Measurements from ENCODE around the gene CITED2. TPM values are rescaled to one million over a fixed set of nuclear protein-coding genes. Genes with fewer than 3 reads are reported as not detected.

The CITED2 gene
- total and polyA plus RNA-seq, 4 donors: 38.1 to 152 (median 96.0) TPM

DNA sequence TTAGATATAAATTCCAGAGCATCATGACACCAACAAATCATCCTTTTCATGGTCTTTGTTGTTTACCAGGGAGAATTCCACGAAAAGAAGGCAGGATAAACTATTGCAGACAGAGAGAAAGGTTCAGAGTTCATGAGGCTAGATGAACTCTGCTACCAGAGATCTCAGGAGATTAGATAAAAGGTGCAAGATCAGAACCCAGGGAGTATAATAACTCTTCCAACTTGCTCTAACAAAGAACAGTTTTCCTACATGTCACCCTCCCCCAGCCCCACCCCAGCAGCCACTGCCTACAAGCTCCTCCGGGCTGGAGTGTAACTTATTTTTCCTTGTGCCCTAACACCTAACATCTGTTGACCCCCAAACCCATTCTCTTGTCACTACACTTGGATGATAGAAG lies 13.9 kb upstream of the CITED2 start:
- Histone ChIP-seq H3K27me3 (ENCODE audit: control insufficient read depth, insufficient read depth, low read length) (no peaks in the 10 kb centered on the region), H3K4me3 (ENCODE audit: low read depth, low read length) (no peak overlapping the region), H3K4me1 (ENCODE audit: control insufficient read depth, insufficient read depth, low read length) (no peaks in the 10 kb centered on the region), H3K36me3 (ENCODE audit: control insufficient read depth, insufficient read depth, low read length) (no peaks in the 10 kb centered on the region), H3K9me3 (ENCODE audit: control insufficient read depth, insufficient read depth, low read length) (no peaks in the 10 kb centered on the region), H3K27ac (ENCODE audit: low read depth, low read length) (no peak overlapping the region)
- WGBS (ENCODE audit: insufficient coverage): no CpG with 5 or more reads among the region's 2 CpGs
- no peak for DNase-seq (ENCODE audit: low read depth in 4 of 6, low spot score in 6 of 6)

DNA sequence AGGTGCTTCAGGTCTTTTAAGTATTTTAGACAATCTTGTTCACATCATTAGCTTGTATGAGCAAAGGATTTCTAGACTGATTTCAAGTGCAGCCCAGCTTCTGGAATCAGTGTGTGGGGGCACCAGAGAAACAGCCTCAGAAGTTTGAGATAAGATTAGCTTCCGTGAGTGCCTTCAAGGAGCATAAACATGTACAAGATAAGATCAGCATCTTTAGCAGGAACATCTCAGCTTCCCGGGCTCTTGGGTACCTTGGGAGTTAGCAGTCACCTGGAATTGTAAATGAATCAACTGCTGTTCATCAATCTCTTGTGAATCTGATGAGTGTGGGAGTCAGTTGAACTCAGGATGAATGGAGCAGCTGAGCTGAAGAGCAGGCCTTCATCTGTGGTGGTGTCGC lies 12.0 kb upstream of the CITED2 start:
- H3K36me3 ChIP-seq (ENCODE audit: control insufficient read depth, insufficient read depth, low read length): no peaks in the 10 kb centered on the region
- no peak overlapping the region for H3K4me3 ChIP-seq (ENCODE audit: low read depth, low read length)
- H3K27ac ChIP-seq (ENCODE audit: low read depth, low read length): no peak overlapping the region
- no peaks in the 10 kb centered on the region for H3K4me1 ChIP-seq (ENCODE audit: control insufficient read depth, insufficient read depth, low read length)
- H3K27me3 ChIP-seq (ENCODE audit: control insufficient read depth, insufficient read depth, low read length): no peaks in the 10 kb centered on the region
- H3K9me3 ChIP-seq (ENCODE audit: control insufficient read depth, insufficient read depth, low read length): peaks cover 1% of the 10 kb centered on the region
- 95% methylated on average over 2 of the region's 3 CpGs for WGBS (ENCODE audit: insufficient coverage)
- no peak for DNase-seq (ENCODE audit: low read depth in 4 of 6, low spot score in 6 of 6)

DNA sequence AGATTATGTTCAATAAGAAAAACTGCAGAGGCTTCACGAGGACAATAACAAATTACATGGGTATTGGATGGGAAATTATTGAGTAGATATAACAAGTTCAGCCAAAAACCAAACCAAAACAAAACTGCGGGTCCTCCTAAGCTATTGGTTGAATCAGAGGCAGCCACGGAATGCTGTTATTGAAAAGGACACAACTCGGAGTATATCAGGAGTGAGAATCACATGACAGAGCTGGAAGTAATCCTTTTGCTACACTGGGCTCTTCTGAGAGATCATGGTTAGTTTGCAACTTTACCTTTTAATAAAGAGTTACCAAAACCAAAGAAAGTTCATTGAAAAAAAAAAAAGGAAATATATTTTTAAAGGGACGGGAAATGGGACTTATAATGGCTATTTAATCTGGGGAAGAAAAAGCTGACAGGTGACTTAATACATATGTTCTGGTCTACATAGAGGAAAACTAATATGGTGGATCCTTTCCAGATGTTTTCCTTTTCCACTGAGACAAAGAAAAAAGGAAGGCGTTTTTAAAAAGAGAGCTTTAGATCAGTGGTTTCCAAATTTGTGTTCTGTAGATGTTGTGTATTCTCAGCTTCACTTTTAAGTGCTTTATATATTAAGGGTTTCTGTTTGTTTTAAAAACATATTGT lies 6.9 kb upstream of the CITED2 start:
- H3K27ac ChIP-seq (ENCODE audit: low read depth, low read length): no peak overlapping the region
- H3K36me3 ChIP-seq (ENCODE audit: control insufficient read depth, insufficient read depth, low read length): no peaks in the 10 kb centered on the region
- no peak overlapping the region for H3K4me3 ChIP-seq (ENCODE audit: low read depth, low read length)
- no peak for DNase-seq (ENCODE audit: low read depth in 4 of 6, low spot score in 6 of 6)
- H3K4me1 ChIP-seq (ENCODE audit: control insufficient read depth, insufficient read depth, low read length): no peaks in the 10 kb centered on the region
- H3K27me3 ChIP-seq (ENCODE audit: control insufficient read depth, insufficient read depth, low read length): no peaks in the 10 kb centered on the region
- peaks cover 1% of the 10 kb centered on the region for H3K9me3 ChIP-seq (ENCODE audit: control insufficient read depth, insufficient read depth, low read length)
- 83% methylated on average over 1 of the region's 6 CpGs for WGBS (ENCODE audit: insufficient coverage)

DNA sequence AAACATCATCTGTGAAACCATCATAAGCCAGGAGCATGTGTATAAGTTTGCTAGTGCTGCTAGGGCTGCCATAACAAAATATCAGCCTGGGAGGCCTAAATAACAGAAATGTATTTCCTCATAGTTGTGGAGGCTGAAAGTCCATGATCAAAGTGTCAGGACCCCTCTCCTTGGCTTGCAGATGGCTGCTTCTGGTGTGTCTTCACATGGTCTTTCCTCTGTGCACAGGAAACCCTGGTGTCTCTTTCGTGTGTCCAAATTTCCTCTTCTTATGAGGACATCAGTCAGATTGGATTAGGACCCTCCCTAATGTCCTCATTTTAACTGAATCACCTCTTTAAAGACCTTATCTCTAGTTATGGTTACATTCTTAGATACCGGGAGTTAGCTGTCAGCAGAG lies 6.2 kb upstream of the CITED2 start:
- Histone ChIP-seq H3K27me3 (ENCODE audit: control insufficient read depth, insufficient read depth, low read length) (no peaks in the 10 kb centered on the region), H3K36me3 (ENCODE audit: control insufficient read depth, insufficient read depth, low read length) (no peaks in the 10 kb centered on the region), H3K9me3 (ENCODE audit: control insufficient read depth, insufficient read depth, low read length) (peaks cover 1% of the 10 kb centered on the region), H3K4me3 (ENCODE audit: low read depth, low read length) (no peak overlapping the region), H3K4me1 (ENCODE audit: control insufficient read depth, insufficient read depth, low read length) (peaks cover 5% of the 10 kb centered on the region), H3K27ac (ENCODE audit: low read depth, low read length) (no peak overlapping the region)
- DNase-seq (ENCODE audit: low read depth in 4 of 6, low spot score in 6 of 6): no peak
- WGBS (ENCODE audit: insufficient coverage): 100% methylated on average over 1 of the region's 2 CpGs

DNA sequence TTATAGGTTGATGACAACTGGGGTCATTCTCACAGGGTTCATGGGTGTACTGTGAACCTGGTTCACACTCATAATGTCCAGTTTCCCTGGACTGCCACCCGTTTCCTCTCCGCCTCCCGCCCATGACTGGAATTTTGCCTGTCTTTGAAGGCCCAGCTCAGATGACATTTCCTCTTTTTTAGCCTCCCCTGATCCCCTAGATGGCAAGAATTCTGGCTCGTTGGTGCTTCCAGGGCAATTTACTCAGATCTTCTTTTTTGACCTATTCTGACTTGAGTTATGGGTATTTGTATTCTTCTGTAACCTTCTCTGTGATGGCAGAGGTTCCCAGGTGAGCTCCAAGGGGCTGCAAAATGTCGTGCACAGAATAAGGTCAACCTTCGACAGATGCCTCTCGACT lies 5.7 kb upstream of the CITED2 start:
- H3K27me3 ChIP-seq (ENCODE audit: control insufficient read depth, insufficient read depth, low read length): no peaks in the 10 kb centered on the region
- DNase-seq (ENCODE audit: low read depth in 4 of 6, low spot score in 6 of 6): no peak
- H3K27ac ChIP-seq (ENCODE audit: low read depth, low read length): no peak overlapping the region
- no peak overlapping the region for H3K4me3 ChIP-seq (ENCODE audit: low read depth, low read length)
- 95% methylated on average over 6 of the region's 7 CpGs for WGBS (ENCODE audit: insufficient coverage)
- peaks cover 8% of the 10 kb centered on the region for H3K4me1 ChIP-seq (ENCODE audit: control insufficient read depth, insufficient read depth, low read length)
- H3K36me3 ChIP-seq (ENCODE audit: control insufficient read depth, insufficient read depth, low read length): no peaks in the 10 kb centered on the region
- H3K9me3 ChIP-seq (ENCODE audit: control insufficient read depth, insufficient read depth, low read length): peaks cover 1% of the 10 kb centered on the region

DNA sequence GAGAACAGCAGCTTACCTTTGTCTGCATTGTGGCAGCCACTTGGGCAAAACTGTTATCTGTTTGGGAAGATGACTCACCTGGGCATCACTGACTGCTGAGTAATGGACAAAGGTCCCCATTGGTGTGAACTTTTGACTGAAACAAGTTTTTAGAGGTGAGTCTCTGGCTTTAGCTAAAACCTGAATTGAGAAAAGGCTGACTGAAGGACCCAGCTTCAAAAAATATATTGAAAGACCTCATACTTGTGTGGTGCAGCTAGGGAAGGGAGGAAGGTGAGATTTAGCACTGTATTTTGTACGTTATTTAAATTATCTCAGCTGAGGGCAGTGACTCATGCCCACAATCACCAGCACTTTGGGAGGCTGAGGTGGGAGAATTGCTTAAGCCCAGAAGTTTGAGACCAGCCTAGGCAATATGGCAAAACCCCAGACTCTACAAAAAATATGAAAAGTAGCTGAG lies 4.5 kb upstream of the CITED2 start:
- WGBS (ENCODE audit: insufficient coverage): 100% methylated on average over 1 of the region's 1 CpG
- Histone ChIP-seq H3K4me3 (ENCODE audit: low read depth, low read length) (no peak overlapping the region), H3K36me3 (ENCODE audit: control insufficient read depth, insufficient read depth, low read length) (peaks cover under 1% of the 10 kb centered on the region), H3K4me1 (ENCODE audit: control insufficient read depth, insufficient read depth, low read length) (peaks cover 8% of the 10 kb centered on the region), H3K9me3 (ENCODE audit: control insufficient read depth, insufficient read depth, low read length) (peaks cover 1% of the 10 kb centered on the region), H3K27me3 (ENCODE audit: control insufficient read depth, insufficient read depth, low read length) (no peaks in the 10 kb centered on the region), H3K27ac (ENCODE audit: low read depth, low read length) (no peak overlapping the region)
- no peak for DNase-seq (ENCODE audit: low read depth in 4 of 6, low spot score in 6 of 6)

DNA sequence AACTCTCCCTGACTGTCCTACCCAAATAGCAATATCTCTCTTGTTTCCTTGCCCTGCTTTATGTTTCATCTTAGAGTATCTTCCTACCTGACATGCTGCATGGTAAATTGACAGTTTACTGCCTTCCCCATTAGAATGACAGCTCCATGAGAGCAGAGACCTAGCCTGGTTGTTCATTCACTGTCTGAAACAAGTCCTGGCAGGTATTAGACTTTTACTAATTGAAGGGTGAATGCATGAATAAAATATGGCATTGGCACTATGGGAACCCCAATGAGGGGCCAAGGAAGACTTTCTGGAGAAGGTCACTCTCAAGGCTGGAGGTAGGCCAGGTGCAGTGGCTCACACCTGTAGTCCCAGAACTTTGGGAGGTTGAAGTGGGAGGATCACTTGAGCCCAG lies 3.8 kb upstream of the CITED2 start:
- peaks cover 13% of the 10 kb centered on the region for H3K4me1 ChIP-seq (ENCODE audit: control insufficient read depth, insufficient read depth, low read length)

DNA sequence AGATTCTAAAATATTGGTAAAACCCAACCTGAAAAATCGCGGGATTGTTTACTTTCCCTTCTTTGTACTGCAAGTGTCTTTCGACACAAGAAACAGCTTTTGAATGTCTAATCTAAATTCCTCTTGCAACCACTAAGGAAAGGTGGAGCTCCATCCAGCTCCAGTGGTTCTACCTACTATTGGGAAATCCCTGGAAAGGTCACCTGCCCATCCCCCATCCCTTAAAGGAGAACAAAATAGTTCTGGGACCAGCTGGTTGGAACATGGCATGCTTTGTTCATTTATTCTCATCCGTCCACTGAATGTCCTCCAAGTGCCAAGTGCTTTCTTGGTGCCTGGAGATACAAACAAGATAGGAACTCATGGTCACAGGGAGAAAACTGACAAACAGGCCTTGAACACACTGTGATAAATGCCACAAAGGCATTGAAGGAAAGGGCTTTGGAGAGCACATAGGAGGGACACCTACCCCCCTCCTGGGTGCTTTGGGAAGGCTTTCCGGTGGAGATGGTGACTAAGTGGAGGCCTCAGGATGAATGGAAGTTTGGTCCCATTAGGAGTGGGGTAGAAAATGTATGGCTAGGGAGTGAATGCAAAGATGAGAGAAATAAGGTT lies 2.3 kb upstream of the CITED2 start:
- no peak overlapping the region for H3K4me3 ChIP-seq (ENCODE audit: low read depth, low read length)
- no peaks in the 10 kb centered on the region for H3K27me3 ChIP-seq (ENCODE audit: control insufficient read depth, insufficient read depth, low read length)
- H3K9me3 ChIP-seq (ENCODE audit: control insufficient read depth, insufficient read depth, low read length): no peaks in the 10 kb centered on the region
- DNase-seq (ENCODE audit: low read depth in 4 of 6, low spot score in 6 of 6): peak in 2 of 6 donors; percentile 46 to 69
- peaks cover 8% of the 10 kb centered on the region for H3K36me3 ChIP-seq (ENCODE audit: control insufficient read depth, insufficient read depth, low read length)
- H3K27ac ChIP-seq (ENCODE audit: low read depth, low read length): peak overlapping the region; percentile 99
- H3K4me1 ChIP-seq (ENCODE audit: control insufficient read depth, insufficient read depth, low read length): peaks cover 13% of the 10 kb centered on the region
- WGBS (ENCODE audit: insufficient coverage): 46% methylated on average over 2 of the region's 5 CpGs

More for the DNA sequence above, 3.8 kb upstream of the CITED2 start:
- H3K27me3 ChIP-seq (ENCODE audit: control insufficient read depth, insufficient read depth, low read length): no peaks in the 10 kb centered on the region
- peaks cover 1% of the 10 kb centered on the region for H3K9me3 ChIP-seq (ENCODE audit: control insufficient read depth, insufficient read depth, low read length)
- no peak for DNase-seq (ENCODE audit: low read depth in 4 of 6, low spot score in 6 of 6)
- no peak overlapping the region for H3K27ac ChIP-seq (ENCODE audit: low read depth, low read length)
- H3K4me3 ChIP-seq (ENCODE audit: low read depth, low read length): no peak overlapping the region
- H3K36me3 ChIP-seq (ENCODE audit: control insufficient read depth, insufficient read depth, low read length): peaks cover 7% of the 10 kb centered on the region

DNA sequence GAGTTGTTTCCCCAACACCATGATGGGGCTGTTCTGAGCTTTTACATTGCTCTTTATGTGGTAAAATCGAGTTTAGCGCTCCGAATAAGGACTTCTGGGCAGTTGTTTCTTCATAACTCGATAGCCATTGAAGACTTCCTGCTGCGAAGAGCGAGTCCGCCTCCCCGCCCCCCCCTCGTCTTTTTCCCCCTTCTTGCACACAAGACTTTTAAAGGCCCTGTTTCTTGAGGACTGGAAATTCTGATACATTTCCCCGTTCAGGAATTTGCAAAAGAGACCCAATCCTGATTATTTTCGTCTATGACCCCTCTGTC lies 1.5 kb upstream of the CITED2 start:
- H3K4me1 ChIP-seq (ENCODE audit: control insufficient read depth, insufficient read depth, low read length): peaks cover 13% of the 10 kb centered on the region
- no peaks in the 10 kb centered on the region for H3K9me3 ChIP-seq (ENCODE audit: control insufficient read depth, insufficient read depth, low read length)
- peak in 1 of 6 donors; percentile 81 for DNase-seq (ENCODE audit: low read depth in 4 of 6, low spot score in 6 of 6)
- H3K36me3 ChIP-seq (ENCODE audit: control insufficient read depth, insufficient read depth, low read length): peaks cover 8% of the 10 kb centered on the region
- no peaks in the 10 kb centered on the region for H3K27me3 ChIP-seq (ENCODE audit: control insufficient read depth, insufficient read depth, low read length)
- peak overlapping the region; percentile 99 for H3K4me3 ChIP-seq (ENCODE audit: low read depth, low read length)
- 0% methylated on average over 8 of the region's 11 CpGs for WGBS (ENCODE audit: insufficient coverage)
- H3K27ac ChIP-seq (ENCODE audit: low read depth, low read length): peak overlapping the region; percentile 99
